ENCODE results near the gene CHCHD6. TPM values are rescaled to one million over a fixed set of nuclear protein-coding genes. Genes with fewer than 3 reads are reported as not detected.

The CHCHD6 gene
- total and polyA plus RNA-seq, 4 donors, result 2.0 to 5.1 (median 3.9) TPM

- Histone ChIP-seq H3K4me3 (ENCODE audit: low read depth in 1 of 3, low read length in 3 of 3) (no peak overlapping the region), H3K27ac (ENCODE audit: low read depth in 1 of 2, low read length in 2 of 2) (no peak overlapping the region), H3K27me3 (ENCODE audit: control insufficient read depth in 4 of 4, insufficient read depth in 4 of 4, low read length in 3 of 4) (no peaks in the 10 kb centered on the region), H3K9me3 (ENCODE audit: control insufficient read depth in 4 of 4, low read length in 3 of 4) (no peaks in the 10 kb centered on the region), H3K9ac (ENCODE audit: low read depth in 1 of 2, low read length in 2 of 2) (no peak overlapping the region), H3K36me3 (ENCODE audit: control insufficient read depth in 4 of 4, insufficient read depth in 3 of 4, low read depth in 1 of 4, low read length in 3 of 4) (no peaks in the 10 kb centered on the region), H3K4me1 (ENCODE audit: control insufficient read depth in 4 of 4, insufficient read depth in 4 of 4, low read length in 3 of 4) (no peaks in the 10 kb centered on the region)
- WGBS, result 98% methylated on average over 7 of the region's 7 CpGs
- no peak for TF ChIP-seq HNF4G (IDR thresholded peaks at IDR 0.05)
- TF ChIP-seq HNF4A (conservative IDR thresholded peaks at IDR 0.05), result no peak
- TF ChIP-seq, protein P1, sequence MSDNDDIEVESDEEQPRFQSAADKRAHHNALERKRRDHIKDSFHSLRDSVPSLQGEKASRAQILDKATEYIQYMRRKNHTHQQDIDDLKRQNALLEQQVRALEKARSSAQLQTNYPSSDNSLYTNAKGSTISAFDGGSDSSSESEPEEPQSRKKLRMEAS (IDR thresholded peaks at IDR 0.05), result no peak
- no peak for TF ChIP-seq FOXA2 (IDR thresholded peaks at IDR 0.05)
- no peak for TF ChIP-seq NR2F2 (IDR thresholded peaks at IDR 0.05)
- TF ChIP-seq, protein P2, sequence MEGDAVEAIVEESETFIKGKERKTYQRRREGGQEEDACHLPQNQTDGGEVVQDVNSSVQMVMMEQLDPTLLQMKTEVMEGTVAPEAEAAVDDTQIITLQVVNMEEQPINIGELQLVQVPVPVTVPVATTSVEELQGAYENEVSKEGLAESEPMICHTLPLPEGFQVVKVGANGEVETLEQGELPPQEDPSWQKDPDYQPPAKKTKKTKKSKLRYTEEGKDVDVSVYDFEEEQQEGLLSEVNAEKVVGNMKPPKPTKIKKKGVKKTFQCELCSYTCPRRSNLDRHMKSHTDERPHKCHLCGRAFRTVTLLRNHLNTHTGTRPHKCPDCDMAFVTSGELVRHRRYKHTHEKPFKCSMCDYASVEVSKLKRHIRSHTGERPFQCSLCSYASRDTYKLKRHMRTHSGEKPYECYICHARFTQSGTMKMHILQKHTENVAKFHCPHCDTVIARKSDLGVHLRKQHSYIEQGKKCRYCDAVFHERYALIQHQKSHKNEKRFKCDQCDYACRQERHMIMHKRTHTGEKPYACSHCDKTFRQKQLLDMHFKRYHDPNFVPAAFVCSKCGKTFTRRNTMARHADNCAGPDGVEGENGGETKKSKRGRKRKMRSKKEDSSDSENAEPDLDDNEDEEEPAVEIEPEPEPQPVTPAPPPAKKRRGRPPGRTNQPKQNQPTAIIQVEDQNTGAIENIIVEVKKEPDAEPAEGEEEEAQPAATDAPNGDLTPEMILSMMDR (IDR thresholded peaks at IDR 0.05; ENCODE audit: low read depth, low read length, missing input control), result no peak
- no peak for DNase-seq (ENCODE audit: low spot score)
Observed at GRCh38 chr3:126891141-126891540, 187.1 kb downstream of the CHCHD6 start.

DNA sequence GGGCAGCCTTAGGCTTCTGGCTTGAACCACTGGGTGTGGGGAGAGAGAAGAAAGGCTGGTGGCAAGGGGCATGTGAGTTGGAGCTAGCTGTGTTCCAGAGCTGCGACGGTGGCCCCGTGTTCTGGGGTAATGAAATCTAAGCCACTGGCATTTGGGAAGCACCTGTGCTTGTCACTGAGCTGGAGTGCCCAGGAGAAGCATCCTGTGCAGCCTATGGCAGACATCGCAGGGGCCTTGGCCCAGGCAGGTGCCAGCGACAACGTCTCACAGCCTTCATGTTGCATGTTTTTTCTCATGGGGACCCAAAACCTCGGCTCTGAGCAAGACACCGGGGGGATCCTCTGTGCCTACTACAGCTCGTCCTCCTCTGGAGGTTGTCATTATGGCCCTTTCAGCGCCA is 187.8 kb downstream of the CHCHD6 start:
- Histone ChIP-seq H3K27me3 (ENCODE audit: control insufficient read depth in 4 of 4, insufficient read depth in 4 of 4, low read length in 3 of 4) (no peaks in the 10 kb centered on the region), H3K9ac (ENCODE audit: low read depth in 1 of 2, low read length in 2 of 2) (no peak overlapping the region), H3K4me3 (ENCODE audit: low read depth in 1 of 3, low read length in 3 of 3) (no peak overlapping the region), H3K36me3 (ENCODE audit: control insufficient read depth in 4 of 4, insufficient read depth in 3 of 4, low read depth in 1 of 4, low read length in 3 of 4) (no peaks in the 10 kb centered on the region), H3K4me1 (ENCODE audit: control insufficient read depth in 4 of 4, insufficient read depth in 4 of 4, low read length in 3 of 4) (no peaks in the 10 kb centered on the region), H3K9me3 (ENCODE audit: control insufficient read depth in 4 of 4, low read length in 3 of 4) (no peaks in the 10 kb centered on the region), H3K27ac (ENCODE audit: low read depth in 1 of 2, low read length in 2 of 2) (no peak overlapping the region)
- 97% methylated on average over 10 of the region's 10 CpGs for WGBS
- DNase-seq (ENCODE audit: low spot score), result no peak
- TF ChIP-seq HNF4A (conservative IDR thresholded peaks at IDR 0.05), result no peak
- no peak for TF ChIP-seq RXRA (IDR thresholded peaks at IDR 0.05)
- no peak for TF ChIP-seq GABPA (IDR thresholded peaks at IDR 0.05 in 1 of 2, conservative IDR thresholded peaks at IDR 0.05 in 1 of 2)
- TF ChIP-seq, protein P1 (IDR thresholded peaks at IDR 0.05), result no peak
- no peak for TF ChIP-seq REST (IDR thresholded peaks at IDR 0.05)
- TF ChIP-seq SP1 (IDR thresholded peaks at IDR 0.05), result no peak
- TF ChIP-seq, protein P3, sequence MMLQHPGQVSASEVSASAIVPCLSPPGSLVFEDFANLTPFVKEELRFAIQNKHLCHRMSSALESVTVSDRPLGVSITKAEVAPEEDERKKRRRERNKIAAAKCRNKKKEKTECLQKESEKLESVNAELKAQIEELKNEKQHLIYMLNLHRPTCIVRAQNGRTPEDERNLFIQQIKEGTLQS (IDR thresholded peaks at IDR 0.05), result no peak
- TF ChIP-seq FOXA2 (IDR thresholded peaks at IDR 0.05), result no peak
- no peak for TF ChIP-seq YY1 (IDR thresholded peaks at IDR 0.05)
- TF ChIP-seq, protein P2 (IDR thresholded peaks at IDR 0.05; ENCODE audit: low read depth, low read length, missing input control), result no peak
- TF ChIP-seq NR2F2 (IDR thresholded peaks at IDR 0.05), result no peak
- TF ChIP-seq FOXA1 (IDR thresholded peaks at IDR 0.05), result no peak
- TF ChIP-seq EGR1 (IDR thresholded peaks at IDR 0.05; ENCODE audit: low read depth in 2 of 2), result no peak
- no peak for TF ChIP-seq TAF1 (conservative IDR thresholded peaks at IDR 0.05)
- TF ChIP-seq JUND (IDR thresholded peaks at IDR 0.05), result no peak
- TF ChIP-seq, protein P4, sequence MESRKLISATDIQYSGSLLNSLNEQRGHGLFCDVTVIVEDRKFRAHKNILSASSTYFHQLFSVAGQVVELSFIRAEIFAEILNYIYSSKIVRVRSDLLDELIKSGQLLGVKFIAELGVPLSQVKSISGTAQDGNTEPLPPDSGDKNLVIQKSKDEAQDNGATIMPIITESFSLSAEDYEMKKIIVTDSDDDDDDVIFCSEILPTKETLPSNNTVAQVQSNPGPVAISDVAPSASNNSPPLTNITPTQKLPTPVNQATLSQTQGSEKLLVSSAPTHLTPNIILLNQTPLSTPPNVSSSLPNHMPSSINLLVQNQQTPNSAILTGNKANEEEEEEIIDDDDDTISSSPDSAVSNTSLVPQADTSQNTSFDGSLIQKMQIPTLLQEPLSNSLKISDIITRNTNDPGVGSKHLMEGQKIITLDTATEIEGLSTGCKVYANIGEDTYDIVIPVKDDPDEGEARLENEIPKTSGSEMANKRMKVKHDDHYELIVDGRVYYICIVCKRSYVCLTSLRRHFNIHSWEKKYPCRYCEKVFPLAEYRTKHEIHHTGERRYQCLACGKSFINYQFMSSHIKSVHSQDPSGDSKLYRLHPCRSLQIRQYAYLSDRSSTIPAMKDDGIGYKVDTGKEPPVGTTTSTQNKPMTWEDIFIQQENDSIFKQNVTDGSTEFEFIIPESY (IDR thresholded peaks at IDR 0.05), result no peak
- TF ChIP-seq HNF4G (IDR thresholded peaks at IDR 0.05), result no peak

Measured in liver (tissue), 9 donors.